H1 (cell line): ENCODE measurements around the gene PTER.

Experiments
- CHD2 ChIP-seq: IDR thresholded peaks from 2 replicates; pipeline ENCODE4 v1.6.1; 2012; ENCODE audit warnings: low read length, improper control_type of control experiment
- EGR1 ChIP-seq: IDR thresholded peaks from 2 replicates; pipeline ENCODE4 v1.6.1; 2011; ENCODE audit warnings: low read depth, low read length, borderline replicate concordance
- EZH2 ChIP-seq: fragments of 200-600 bp; sonication (generic); IDR thresholded peaks from 2 replicates; pipeline ENCODE4 v1.7.1; 2012; ENCODE audit warnings: low read depth, mild to moderate bottlenecking, moderate library complexity, low read length, inconsistent platforms; ENCODE audit not compliant: severe bottlenecking
- JUN ChIP-seq: IDR thresholded peaks from 2 replicates; pipeline ENCODE4 v1.6.1; 2011; ENCODE audit warnings: low read depth, mild to moderate bottlenecking, improper control_type of control experiment, low read length
- YY1 ChIP-seq: IDR thresholded peaks from 2 replicates; pipeline ENCODE4 v1.6.1; 2011; ENCODE audit warnings: low read depth, mild to moderate bottlenecking, low read length
- TF ChIP-seq, protein P1 (sequence below), 3 experiments: IDR thresholded peaks; 1 replicate in 2 of 3; 2 replicates in 1 of 3; pipeline versions ENCODE4 v1.5.1 to v1.6.1; 2011; ENCODE audit warnings: low read length in 3 of 3, mild to moderate bottlenecking in 3 of 3, inconsistent platforms in 2 of 3, low read depth in 1 of 3, moderate library complexity in 1 of 3; ENCODE audit not compliant: insufficient read depth in 1 of 3; ENCODE audit errors: control extremely low read depth in 1 of 3

DNA sequence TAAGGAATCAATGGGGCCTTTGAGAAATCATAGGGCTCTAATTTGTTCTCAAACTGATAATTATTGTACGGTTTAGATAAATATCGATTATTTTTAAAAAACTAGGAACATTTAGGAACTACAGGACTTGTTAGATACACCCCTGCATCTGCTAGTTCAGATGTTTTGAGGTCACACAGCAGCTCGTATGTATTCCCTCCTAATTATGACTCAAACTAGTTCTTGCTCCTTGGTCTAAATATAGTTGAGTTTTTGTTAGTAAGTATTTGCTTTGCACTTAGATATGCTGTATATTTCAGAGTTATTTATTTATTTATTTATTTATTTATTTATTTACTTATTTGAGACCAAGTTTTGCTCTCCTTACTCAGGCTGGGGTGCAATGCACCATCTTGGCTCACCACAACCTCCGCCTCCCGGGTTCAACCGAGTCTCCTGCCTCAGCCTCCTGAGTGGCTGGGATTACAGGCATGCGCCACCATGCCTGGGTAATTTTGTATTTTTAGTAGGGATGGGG is 22.7 kb downstream of the PTER start:
- no peak for TF ChIP-seq EZH2
- TF ChIP-seq, protein P1, sequence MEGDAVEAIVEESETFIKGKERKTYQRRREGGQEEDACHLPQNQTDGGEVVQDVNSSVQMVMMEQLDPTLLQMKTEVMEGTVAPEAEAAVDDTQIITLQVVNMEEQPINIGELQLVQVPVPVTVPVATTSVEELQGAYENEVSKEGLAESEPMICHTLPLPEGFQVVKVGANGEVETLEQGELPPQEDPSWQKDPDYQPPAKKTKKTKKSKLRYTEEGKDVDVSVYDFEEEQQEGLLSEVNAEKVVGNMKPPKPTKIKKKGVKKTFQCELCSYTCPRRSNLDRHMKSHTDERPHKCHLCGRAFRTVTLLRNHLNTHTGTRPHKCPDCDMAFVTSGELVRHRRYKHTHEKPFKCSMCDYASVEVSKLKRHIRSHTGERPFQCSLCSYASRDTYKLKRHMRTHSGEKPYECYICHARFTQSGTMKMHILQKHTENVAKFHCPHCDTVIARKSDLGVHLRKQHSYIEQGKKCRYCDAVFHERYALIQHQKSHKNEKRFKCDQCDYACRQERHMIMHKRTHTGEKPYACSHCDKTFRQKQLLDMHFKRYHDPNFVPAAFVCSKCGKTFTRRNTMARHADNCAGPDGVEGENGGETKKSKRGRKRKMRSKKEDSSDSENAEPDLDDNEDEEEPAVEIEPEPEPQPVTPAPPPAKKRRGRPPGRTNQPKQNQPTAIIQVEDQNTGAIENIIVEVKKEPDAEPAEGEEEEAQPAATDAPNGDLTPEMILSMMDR (IDR thresholded peaks at IDR 0.05; ENCODE audit: control extremely low read depth in 1 of 3, insufficient read depth in 1 of 3, low read depth in 1 of 3, low read length in 3 of 3) = no peak
- no peak for TF ChIP-seq YY1
- no peak for TF ChIP-seq EGR1
- TF ChIP-seq JUN = no peak
- no peak for TF ChIP-seq CHD2
